Measurements from ENCODE around the gene ULK4.

The ULK4 gene

GRCh38 chr3:41955192-41955591 is 6.7 kb downstream of the ULK4 start:
- no peak overlapping the region for H3K4me3 ChIP-seq (ENCODE audit: low read length)
- no peak for TF ChIP-seq CTCF (conservative IDR thresholded peaks at IDR 0.05; ENCODE audit: low read length)
- no peak for DNase-seq (ENCODE audit: low read depth)

- no peak for DNase-seq (ENCODE audit: low read depth)
- no peak for TF ChIP-seq CTCF (conservative IDR thresholded peaks at IDR 0.05; ENCODE audit: low read length)
- H3K4me3 ChIP-seq (ENCODE audit: low read length), result no peak overlapping the region
Measured at GRCh38 chr3:41943311-41943843, 18.5 kb downstream of the ULK4 start.

- no peak for TF ChIP-seq CTCF (conservative IDR thresholded peaks at IDR 0.05; ENCODE audit: low read length)
- no peak overlapping the region for H3K4me3 ChIP-seq (ENCODE audit: low read length)
- DNase-seq (ENCODE audit: low read depth), result no peak
Measured at GRCh38 chr3:41940393-41940792, 21.5 kb downstream of the ULK4 start.

GRCh38 chr3:41936384-41936783 is 25.5 kb downstream of the ULK4 start:
- DNase-seq (ENCODE audit: low read depth), result no peak
- no peak overlapping the region for H3K4me3 ChIP-seq (ENCODE audit: low read length)
- no peak for TF ChIP-seq CTCF (conservative IDR thresholded peaks at IDR 0.05; ENCODE audit: low read length)

- no peak for TF ChIP-seq CTCF (conservative IDR thresholded peaks at IDR 0.05; ENCODE audit: low read length)
- H3K4me3 ChIP-seq (ENCODE audit: low read length), result no peak overlapping the region
- peak; percentile 82 for DNase-seq (ENCODE audit: low read depth)
Measured at GRCh38 chr3:41933154-41933676, 28.7 kb downstream of the ULK4 start.

- TF ChIP-seq CTCF (conservative IDR thresholded peaks at IDR 0.05; ENCODE audit: low read length), result no peak
- DNase-seq (ENCODE audit: low read depth), result no peak
Measured at GRCh38 chr3:41932464-41932863, 29.4 kb downstream of the ULK4 start.

GRCh38 chr3:41920406-41920965 is 41.4 kb downstream of the ULK4 start:
- TF ChIP-seq CTCF (conservative IDR thresholded peaks at IDR 0.05; ENCODE audit: low read length), result no peak
- H3K4me3 ChIP-seq (ENCODE audit: low read length), result no peak overlapping the region
- DNase-seq (ENCODE audit: low read depth), result no peak

More at GRCh38 chr3:41932464-41932863, 29.4 kb downstream of the ULK4 start:
- H3K4me3 ChIP-seq (ENCODE audit: low read length), result no peak overlapping the region

Data from AG10803 (cell line).